Motor neuron (in vitro differentiated cells): ENCODE data around the gene GINS3. TPM values are rescaled to one million over a fixed set of nuclear protein-coding genes. Genes with fewer than 3 reads are reported as not detected.
"Not testable (repeated sequence)": the region's sequence is repeated elsewhere in the genome, so short reads cannot be mapped to it uniquely, and the experiment has no call there.

Experiments
- ATAC-seq, 8 experiments: fragments of 200-7000 bp; cut with Tn5 transposase; replicated peaks in 6 of 8; 2 replicates each; pipeline ENCODE4 v1.8.0; 2021; ENCODE audit warnings: mild to moderate bottlenecking in 8 of 8, moderate library complexity in 8 of 8
- H3K27ac ChIP-seq, 2 donors: fragments of 250-450 bp; sonication (Bioruptor Pico); 2 replicates each; pipeline ENCODE4 v1.9.0; 2021; ENCODE audit warnings: antibody characterized with exemption in 2 of 2, mild to moderate bottlenecking in 2 of 2, moderate library complexity in 1 of 2
- H3K4me1 ChIP-seq, 2 donors: fragments of 250-450 bp; sonication (Bioruptor Pico); replicated peaks in 1 of 2; 2 replicates each; pipeline ENCODE4 v1.6.1; 2021; ENCODE audit warnings: antibody characterized with exemption in 2 of 2, mild to moderate bottlenecking in 2 of 2, moderate library complexity in 1 of 2
- H3K4me3 ChIP-seq, 5 donors: fragments of 250-450 bp; sonication (Bioruptor Pico); 2 replicates each; pipeline ENCODE4 v1.9.0; 2021; ENCODE audit warnings: antibody characterized with exemption in 5 of 5, mild to moderate bottlenecking in 5 of 5, moderate library complexity in 4 of 5
- WGBS, 10 experiments: fragments of 450-650 bp; shearing (Covaris generic); methylation state at CpG; one replicate each; pipeline ENCODE4 v1.0.0; 2022; 5-methylcytosine and 5-hydroxymethylcytosine counted together
- in situ Hi-C, 9 experiments: fragments of 400-800 bp; cut with MboI; loops; one replicate each; pipeline ENCODE4 v1.15.0; 2021; ENCODE audit warnings: low sequenced_read_pairs in 9 of 9, low pct_unique_long_range_greater_than_20kb in 2 of 9; ENCODE audit not compliant: unreplicated experiment in 9 of 9
- total RNA-seq, 8 experiments: library from RNA; unstranded; fragments of 300-600 nt; gene quantifications; 2 replicates each; pipeline versions ENCODE4 v1.2.3 to v1.2.4, GENCODE V29; 2022

The GINS3 gene
- total RNA-seq, 8 experiments from 2014 or later: 1.7 to 13.6 (median 6.0) TPM

- no peaks in the 10 kb centered on the region for H3K4me1 ChIP-seq
- no peak overlapping the region for H3K27ac ChIP-seq
- 43 to 95% (median 86%) methylated on average over 2 of the region's 2 CpGs; no CpG with 5 or more reads in 3 of the 10 experiments for WGBS, 10 experiments
- in situ Hi-C loops: no loop called here
- no peak overlapping the region for H3K4me3 ChIP-seq
- no peak for ATAC-seq
Observed at GRCh38 chr16:58367252-58367651, 25.0 kb upstream of the GINS3 start.

- Histone ChIP-seq H3K27ac (no peak overlapping the region), H3K4me1 (no peaks in the 10 kb centered on the region), H3K4me3 (no peak overlapping the region)
- in situ Hi-C loops: no loop called here
- WGBS, 10 experiments: 0 to 100% (median 77%) methylated on average over 1 to 2 of the region's 2 CpGs; no CpG with 5 or more reads in 2 of the 10 experiments
- ATAC-seq: no peak
Observed at GRCh38 chr16:58371841-58372240, 20.4 kb upstream of the GINS3 start.

- ATAC-seq: no peak
- no peak overlapping the region for H3K27ac ChIP-seq
- H3K4me1 ChIP-seq: no peaks in the 10 kb centered on the region
- in situ Hi-C loops: no loop called here
- H3K4me3 ChIP-seq: no peak overlapping the region
Observed at GRCh38 chr16:58375386-58375785, 16.9 kb upstream of the GINS3 start.

- H3K4me3 ChIP-seq: no peak overlapping the region
- H3K27ac ChIP-seq: no peak overlapping the region
- H3K4me1 ChIP-seq: no peaks in the 10 kb centered on the region
- WGBS, 10 experiments: 13 to 82% (median 35%) methylated on average over 1 to 4 of the region's 4 CpGs; no CpG with 5 or more reads in 1 of the 10 experiments
- ATAC-seq: peak in 3 of 8 experiments; percentile 27 to 62 (median 40)
- in situ Hi-C loops: no loop called here
Observed at GRCh38 chr16:58377932-58378331, 14.3 kb upstream of the GINS3 start.

- H3K4me3 ChIP-seq: no peak overlapping the region
- no peaks in the 10 kb centered on the region for H3K4me1 ChIP-seq
- no peak overlapping the region for H3K27ac ChIP-seq
- no peak for ATAC-seq
- in situ Hi-C loops: no loop called here
Observed at GRCh38 chr16:58378401-58378800, 13.9 kb upstream of the GINS3 start.

- Histone ChIP-seq H3K27ac (no peak overlapping the region), H3K4me1 (no peaks in the 10 kb centered on the region), H3K4me3 (no peak overlapping the region)
- 67 to 100% (median 78%) methylated on average over 1 to 4 of the region's 4 CpGs; no CpG with 5 or more reads in 2 of the 10 experiments for WGBS, 10 experiments
- in situ Hi-C loops: no loop called here
- ATAC-seq: no peak
Observed at GRCh38 chr16:58379736-58380135, 12.5 kb upstream of the GINS3 start.

GRCh38 chr16:58381661-58382060 lies 10.6 kb upstream of the GINS3 start:
- in situ Hi-C loops: no loop called here
- 0 to 64% (median 29%) methylated on average over 1 of the region's 1 CpG; no CpG with 5 or more reads in 3 of the 10 experiments for WGBS, 10 experiments
- ATAC-seq: no peak
- Histone ChIP-seq H3K4me3 (no peak overlapping the region), H3K4me1 (no peaks in the 10 kb centered on the region), H3K27ac (no peak overlapping the region)

- no peak overlapping the region for H3K27ac ChIP-seq
- no peak overlapping the region for H3K4me3 ChIP-seq
- no peak for ATAC-seq
- in situ Hi-C loops: no loop called here
- WGBS, 10 experiments: 67 to 91% (median 81%) methylated on average over 1 to 5 of the region's 5 CpGs; no CpG with 5 or more reads in 1 of the 10 experiments
- H3K4me1 ChIP-seq: no peaks in the 10 kb centered on the region
Observed at GRCh38 chr16:58384437-58385055, 7.7 kb upstream of the GINS3 start.

GRCh38 chr16:58385218-58385773 lies 7.0 kb upstream of the GINS3 start:
- in situ Hi-C loops: no loop called here
- no peak for ATAC-seq
- Histone ChIP-seq H3K4me1 (no peaks in the 10 kb centered on the region), H3K4me3 (no peak overlapping the region), H3K27ac (no peak overlapping the region)
- 8 to 73% (median 64%) methylated on average over 4 to 7 of the region's 7 CpGs; no CpG with 5 or more reads in 1 of the 10 experiments for WGBS, 10 experiments

GRCh38 chr16:58389724-58390123 lies 2.5 kb upstream of the GINS3 start:
- ATAC-seq: no peak
- no peak overlapping the region for H3K27ac ChIP-seq
- H3K4me1 ChIP-seq: peaks cover 0 to 4% of the 10 kb centered on the region in 2 donors
- H3K4me3 ChIP-seq: no peak overlapping the region
- in situ Hi-C loops: no loop called here

- ATAC-seq: peak in 5 of 8 experiments; percentile 3 to 46 (median 30)
- 14 to 89% (median 70%) methylated on average over 1 to 2 of the region's 2 CpGs; no CpG with 5 or more reads in 4 of the 10 experiments for WGBS, 10 experiments
- no peak overlapping the region for H3K27ac ChIP-seq
- peaks cover 0 to 4% of the 10 kb centered on the region in 2 donors for H3K4me1 ChIP-seq
- peak overlapping the region; percentile 62 to 95 (median 93) for H3K4me3 ChIP-seq
- in situ Hi-C loops: no loop called here
Observed at GRCh38 chr16:58393138-58393504, 850 bp downstream of the GINS3 start.

- H3K4me1 ChIP-seq, H3K27ac ChIP-seq, ATAC-seq, H3K4me3 ChIP-seq, in situ Hi-C loops: not testable (repeated sequence)
- no CpG with 5 or more reads among the region's 26 CpGs for whole genome bisulfite sequencing, 10 experiments
Observed at GRCh38 chr16:58396897-58397296, 4.6 kb downstream of the GINS3 start.

- in situ Hi-C loops: no loop called here
- no peak overlapping the region for H3K27ac ChIP-seq
- WGBS, 10 experiments: 43 to 100% (median 60%) methylated on average over 1 of the region's 1 CpG; no CpG with 5 or more reads in 5 of the 10 experiments
- no peaks in the 10 kb centered on the region for H3K4me1 ChIP-seq
- no peak overlapping the region for H3K4me3 ChIP-seq
- peak in 1 of 8 experiments; percentile 45 for ATAC-seq
Observed at GRCh38 chr16:58399718-58400633, 7.7 kb downstream of the GINS3 start.
